ACHN (cell line): Measurements from ENCODE around the gene NEK11.
A peak's percentile ranks its signal among the peaks of the same experiment; 100 is the strongest.

ENCODE experiments used
- DNase-seq: peaks from one replicate; pipeline ENCODE4 v3.0.0-alpha.2; 2015
- in situ Hi-C: cut with HindIII; loops from 2 replicates; pipeline ENCODE4 v1.10.0; 2017; ENCODE audit warnings: low sequenced_read_pairs, low pct_ligation_motif_present, low pct_unique_long_range_greater_than_20kb

The NEK11 gene

DNA sequence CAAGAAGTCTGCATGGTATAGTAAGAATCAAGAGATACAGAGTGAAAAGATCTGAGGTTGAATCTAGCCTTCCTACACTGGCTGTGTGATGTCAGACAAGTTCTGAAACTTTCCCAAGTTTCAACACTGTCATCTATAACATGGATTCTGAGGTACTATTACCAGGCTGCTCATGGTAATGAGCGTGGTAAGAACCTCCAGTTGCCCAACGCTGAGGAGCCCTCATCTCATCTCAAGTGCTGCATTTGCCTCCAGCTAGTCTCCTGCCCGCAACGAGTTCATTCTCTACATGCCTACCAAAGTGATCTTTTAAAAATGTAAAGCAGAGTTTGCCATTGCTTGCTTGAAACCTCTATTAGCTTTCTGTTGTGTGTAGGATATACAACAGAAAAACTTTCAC lies 168.1 kb downstream of the NEK11 start:
- no peak for DNase-seq
- in situ Hi-C loops: no loop called here

DNA sequence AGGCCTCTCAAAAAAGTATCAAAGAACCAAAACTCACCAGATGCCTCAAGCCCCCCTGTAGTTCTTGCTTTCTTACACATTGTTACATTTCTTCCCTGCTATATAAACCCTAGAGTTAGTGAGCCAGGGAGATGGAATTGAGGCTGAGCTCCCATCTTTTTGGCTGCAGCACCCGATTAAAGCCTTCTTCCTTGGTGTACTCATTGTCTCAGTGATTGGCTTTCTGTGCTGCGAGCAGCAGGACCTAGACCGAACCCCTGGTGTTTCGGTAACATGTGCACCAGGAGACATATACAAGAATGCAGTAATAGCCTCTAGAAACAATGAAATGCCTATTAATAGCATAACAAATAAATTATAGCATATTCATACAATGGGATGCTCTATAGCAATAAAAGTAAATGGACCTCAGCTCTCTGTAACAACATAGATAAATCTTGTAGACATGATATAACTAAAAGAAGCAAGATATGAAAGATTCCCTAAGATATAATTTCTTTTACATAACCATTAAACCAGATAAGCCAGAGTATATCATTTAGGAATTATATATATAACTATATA lies 174.0 kb downstream of the NEK11 start:
- in situ Hi-C loops: no loop called here
- no peak for DNase-seq

DNA sequence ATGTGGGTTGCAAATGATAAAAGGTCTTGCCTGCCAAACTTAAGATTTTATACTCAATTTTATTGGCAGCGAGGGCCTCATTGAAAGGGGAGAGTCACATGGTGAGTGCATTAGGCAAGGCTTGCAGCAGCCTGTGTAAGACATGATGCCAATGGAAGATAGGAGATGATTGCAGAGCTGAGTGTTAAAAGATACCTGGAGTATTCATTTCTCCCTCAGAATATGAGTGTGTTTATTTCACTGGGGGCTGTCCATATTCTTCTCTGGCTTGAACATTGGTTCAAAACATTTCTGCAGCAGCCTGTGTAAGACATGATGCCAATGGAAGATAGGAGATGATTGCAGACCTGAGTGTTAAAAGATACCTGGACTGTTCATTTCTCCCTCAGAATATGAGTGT lies 189.7 kb downstream of the NEK11 start:
- DNase-seq: no peak
- in situ Hi-C loops: no loop called here

DNA sequence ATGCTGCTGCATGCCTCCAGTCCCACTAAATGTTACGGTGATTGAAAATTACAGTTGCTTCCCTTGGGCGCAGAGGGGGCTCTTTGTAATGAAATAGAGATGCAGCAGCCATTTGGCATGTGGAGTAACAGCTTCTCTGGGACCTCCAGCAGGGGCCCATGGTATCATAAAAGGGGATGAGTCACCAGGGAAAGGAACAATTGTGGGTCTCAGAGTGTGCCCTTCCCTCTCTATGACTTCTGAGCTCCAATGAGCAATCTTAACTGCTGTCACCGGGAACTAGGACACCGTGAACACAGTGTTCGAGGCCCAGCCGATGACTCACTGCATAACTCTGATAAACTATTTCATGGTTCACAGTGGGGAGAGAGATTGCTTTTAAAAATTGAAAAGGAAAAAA lies 190.1 kb downstream of the NEK11 start:
- DNase-seq: peak; percentile 73
- in situ Hi-C loops: no loop called here

DNA sequence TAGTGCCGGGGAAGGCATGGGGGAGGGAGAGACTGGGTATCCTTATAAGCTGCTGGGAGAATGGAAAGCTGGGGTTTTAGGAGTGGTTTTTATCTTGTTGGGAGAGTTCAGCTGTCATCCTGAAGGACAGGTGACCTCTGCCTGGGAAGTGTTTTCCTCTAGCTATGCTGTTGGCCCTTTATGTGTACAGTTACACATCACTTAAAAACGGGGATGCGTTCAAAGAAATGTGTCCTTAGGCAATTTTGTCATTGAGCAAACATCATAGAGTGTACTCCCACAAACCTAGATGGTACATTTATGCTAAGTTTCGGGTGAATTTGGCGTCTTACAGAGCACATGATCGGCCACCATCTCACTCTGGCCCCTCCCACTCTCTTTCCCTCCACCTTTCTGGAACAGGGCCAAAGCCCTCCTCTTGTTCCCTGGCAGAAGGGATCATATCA lies 190.6 kb downstream of the NEK11 start:
- in situ Hi-C loops: no loop called here
- peak; percentile 44 for DNase-seq

DNA sequence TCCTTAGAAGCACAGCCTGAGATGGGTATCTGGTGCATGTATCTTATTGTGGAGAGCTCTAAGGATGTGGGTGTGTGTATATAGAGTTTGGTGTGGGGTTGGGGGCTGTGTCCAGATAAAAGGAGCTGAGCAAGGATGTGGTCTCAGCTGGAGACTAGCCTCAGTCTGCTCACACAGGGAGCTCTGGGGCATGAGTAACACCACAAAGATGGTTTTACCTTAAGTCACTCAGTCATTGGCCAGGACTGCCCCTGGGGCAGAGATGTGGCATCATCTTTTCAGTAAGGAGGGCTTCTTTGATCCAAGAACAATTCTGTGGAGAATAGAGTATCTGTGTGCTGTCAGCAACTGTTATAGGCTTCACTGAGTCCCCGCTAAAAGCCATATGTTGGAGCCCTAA lies 191.5 kb downstream of the NEK11 start:
- in situ Hi-C loops: no loop called here
- peak; percentile 13 for DNase-seq

DNA sequence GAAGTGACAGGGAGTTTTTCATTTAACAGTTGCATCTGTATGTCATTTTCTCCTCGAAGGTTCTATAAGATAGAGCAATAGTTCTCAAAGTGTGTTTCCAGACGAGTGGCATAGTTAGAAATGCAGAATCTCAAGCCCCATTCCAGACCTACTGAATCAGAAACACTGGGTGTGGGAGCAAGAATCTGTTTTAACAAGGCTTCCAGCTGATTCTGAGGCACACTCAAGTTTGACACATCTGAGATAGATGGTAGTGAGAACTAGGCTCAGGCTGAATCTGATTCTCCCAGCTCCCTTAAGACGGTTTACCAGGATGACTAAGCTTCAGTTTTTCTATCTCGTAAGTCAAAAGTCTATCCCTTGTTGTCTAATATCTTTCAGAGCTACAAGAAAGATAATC lies 195.1 kb downstream of the NEK11 start:
- in situ Hi-C loops: no loop called here
- no peak for DNase-seq

DNA sequence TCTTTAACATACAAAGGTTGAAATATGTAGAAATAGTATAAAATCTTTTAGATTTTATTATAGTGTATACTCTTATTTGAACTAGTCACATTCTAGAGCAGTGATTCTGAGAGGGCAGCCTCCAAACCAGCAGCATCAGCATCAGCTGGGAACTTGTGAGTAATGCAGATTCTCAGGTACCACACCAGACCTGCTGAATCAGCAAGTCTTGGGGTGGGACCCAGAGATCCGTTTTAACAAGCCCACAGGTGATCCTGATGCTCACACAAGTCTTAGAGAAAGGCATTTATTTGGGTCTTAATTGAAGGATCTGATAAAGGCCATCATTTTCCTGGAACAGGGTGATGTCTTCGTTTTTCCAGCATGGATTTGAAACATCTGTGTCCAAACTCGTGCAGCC lies 195.9 kb downstream of the NEK11 start:
- no peak for DNase-seq
- in situ Hi-C loops: no loop called here

DNA sequence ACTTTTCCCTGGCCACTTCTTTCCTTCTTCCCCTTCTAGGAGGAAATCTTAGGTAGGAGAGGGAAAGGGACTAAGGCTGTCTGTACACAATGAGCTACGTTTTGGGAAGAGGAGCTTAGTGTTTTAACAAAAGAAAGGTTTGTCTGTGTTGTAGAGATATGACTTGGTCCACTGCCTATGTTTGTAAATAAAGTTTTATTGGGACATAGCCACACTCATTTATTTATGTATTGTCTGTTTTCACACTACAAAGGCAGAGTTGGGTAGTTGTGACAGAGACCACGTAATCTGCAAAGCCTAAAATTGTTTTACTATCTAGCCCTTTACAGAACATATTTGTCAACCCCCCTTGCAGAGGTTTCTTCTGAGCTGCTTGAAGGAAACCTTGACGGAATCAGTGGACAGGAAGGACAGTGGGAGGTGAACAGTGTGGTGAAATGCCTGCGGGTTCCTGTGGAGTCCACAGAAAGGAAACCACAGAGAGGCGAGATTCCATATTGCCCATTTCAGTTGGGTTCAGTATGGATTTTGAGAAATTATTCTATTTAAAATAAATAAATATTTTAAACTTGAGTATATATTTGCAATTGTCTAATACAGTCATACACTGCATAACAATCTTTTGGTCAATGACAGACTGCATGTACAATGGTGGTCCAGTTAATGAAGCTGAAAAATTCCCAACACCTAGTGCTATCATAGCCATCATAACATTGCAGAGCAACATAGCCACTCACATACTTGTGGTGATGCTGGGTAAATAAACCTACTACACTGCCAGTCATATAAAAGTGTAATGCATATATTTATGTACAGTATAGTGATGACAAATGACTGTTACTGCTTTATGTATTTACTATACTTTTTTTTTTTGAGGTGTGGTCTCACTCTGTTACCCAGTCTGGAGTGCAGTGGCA lies 197.0 kb downstream of the NEK11 start:
- no peak for DNase-seq
- in situ Hi-C loops: no loop called here

DNA sequence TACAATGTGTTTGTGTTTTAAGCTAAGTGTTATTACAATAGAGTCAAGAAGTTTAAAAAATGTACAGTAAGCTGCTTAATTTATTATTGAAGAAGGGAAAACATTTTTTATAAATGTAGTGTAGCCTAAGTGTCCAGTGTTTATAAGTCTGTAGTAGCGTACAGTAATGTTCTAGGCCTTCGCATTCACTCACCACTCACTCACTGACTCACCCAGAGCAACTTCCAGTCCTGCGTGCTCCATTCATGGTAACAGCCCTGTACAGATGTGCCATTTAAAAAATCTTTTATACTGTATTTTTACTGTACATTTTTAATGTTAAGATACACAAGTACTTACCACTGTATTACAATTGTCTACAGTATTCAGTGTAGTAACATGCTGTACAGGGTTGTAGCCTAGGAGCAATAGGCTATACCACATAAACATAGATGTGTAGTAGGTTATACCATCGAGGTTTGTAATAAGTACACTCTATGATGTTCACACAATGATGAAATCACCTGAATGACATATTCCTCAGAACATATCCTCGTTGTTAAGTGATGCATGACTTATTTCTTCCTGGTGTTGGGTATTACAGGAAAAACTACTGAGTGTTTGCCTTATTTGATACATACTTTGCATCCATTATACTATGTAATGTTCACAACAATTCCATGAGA lies 198.3 kb downstream of the NEK11 start:
- in situ Hi-C loops: no loop called here
- DNase-seq: no peak

DNA sequence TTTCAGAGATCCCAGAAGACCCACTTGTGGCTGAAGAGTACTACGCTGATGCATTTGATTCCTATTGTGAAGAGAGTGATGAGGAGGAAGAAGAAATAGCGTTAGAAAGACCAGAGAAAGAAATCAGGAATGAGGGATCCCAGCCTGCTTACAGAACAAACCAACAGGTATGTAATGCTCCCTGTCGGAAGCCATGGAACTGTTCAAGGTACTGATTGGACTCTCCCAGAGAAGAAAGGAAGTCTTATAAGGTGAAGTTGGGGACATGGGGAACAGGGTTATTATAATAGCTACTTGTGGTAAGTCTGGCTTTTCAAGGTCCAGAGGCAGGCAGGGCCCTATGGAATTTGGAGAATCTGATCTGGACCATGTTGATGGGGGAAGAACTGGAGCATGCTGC lies 201.8 kb downstream of the NEK11 start:
- in situ Hi-C loops: no loop called here
- DNase-seq: no peak

DNA sequence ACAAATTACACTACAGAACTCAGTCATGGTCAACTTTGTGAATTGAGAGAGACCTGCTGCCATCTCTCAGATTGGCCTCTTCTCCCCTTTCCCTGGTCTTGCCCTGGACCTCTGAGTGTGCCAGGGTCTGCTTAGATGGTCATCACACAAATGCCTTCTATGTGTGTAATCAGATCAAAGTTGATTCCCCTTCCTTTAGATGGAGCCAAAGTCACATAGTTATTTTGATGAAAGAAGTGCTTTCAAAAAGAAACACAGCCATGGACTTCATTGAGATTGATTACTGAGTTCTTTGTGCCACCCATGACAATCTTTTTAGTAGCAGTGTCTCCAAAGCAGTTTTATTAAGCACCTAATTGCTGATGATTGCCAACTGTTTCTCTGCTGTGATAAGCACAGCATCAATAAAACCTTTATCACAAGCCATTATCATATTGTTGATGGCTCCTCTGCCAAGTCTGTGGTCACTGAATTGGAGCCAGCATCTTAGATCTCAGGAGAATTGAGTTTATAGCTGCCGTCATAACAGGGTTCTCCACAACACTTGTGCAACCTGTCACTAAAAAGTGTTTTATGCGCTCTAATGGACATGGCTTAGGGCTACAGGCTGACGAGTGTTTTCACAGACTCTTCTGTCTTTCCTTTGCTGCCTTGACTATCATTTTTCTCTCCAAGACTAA lies 205.2 kb downstream of the NEK11 start:
- DNase-seq: peak; percentile 30
- in situ Hi-C loops: no loop called here

DNA sequence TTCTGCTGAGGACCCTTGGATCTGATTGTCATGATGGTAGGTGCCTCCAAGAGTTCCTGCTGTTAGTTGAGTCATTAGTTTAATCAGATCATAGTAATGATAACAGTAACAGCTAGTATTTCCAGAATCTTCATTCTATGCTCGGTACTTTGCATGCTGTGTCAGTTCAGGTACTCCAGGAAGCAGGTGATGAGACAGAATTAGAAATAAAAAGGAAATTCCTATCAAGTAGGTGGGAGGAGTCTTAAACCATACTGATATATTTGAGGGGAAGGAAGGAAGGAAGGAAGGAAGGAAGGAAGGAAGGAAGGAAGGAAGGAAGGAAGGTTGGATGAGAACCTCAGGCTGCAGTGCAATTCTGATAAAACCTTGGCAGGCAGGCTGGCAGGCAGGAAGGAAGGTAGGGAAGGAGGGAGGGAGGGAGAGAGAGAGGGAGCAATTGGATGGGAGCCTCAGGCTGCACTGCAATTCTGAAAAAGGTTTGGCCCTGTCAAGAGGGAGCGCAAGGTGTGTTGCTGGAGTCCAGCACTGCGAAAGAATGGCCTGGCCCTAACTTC lies 206.1 kb downstream of the NEK11 start:
- in situ Hi-C loops: no loop called here
- DNase-seq: no peak

DNA sequence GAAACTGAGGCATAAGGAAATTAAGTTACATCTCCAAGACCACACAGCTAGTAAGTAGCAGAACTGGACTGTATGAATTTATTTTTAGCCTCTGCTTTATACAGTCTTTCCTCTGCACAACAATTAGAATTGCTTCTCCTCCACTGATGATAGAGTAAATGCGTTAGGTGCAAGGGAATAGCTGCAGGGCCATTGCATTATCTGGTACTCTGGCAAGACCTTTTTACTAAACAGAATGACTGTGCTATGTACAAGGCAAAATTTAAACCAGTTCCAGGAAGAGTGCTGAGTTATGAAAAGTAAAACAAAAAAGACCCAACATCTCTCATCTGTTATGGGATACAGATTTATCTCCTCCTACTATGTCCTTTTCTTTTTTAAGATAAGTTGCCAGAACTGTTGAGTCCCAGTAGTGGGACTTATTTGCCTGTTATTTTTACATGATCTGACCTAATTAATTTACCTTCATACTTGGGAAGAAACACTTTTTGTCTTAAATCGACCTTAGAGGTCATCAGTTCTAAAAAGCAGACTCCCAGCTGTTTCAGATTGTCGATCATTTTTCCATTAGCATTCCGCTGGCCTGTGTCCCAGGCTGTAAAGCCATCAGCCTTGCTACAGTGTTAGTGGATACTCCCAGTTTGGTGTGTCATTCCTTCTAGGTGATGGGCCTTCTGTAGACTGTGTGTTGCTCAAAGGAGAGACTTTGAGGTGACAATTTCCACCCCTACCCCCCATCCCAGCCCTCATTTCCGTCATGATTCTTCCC lies 207.4 kb downstream of the NEK11 start:
- DNase-seq: no peak
- in situ Hi-C loops: no loop called here

DNA sequence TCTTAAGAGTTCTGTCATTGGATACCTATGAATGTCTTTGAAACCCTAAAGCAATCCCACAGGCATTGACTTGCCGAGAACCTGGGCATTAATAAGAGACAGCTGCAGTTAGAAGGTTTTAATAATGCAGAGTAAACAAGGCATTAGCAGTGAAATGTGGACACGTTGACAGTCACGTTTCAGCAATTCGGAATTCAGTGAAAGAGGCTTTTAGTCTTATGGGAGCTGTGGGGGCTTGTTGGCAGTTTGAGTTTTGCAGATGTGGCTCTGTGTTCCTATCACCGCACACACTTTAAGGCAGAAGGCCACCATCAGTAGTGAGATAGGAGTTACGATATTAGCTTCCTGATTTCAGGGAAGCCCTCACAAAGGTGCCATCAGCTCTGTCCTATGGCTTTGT lies 209.7 kb downstream of the NEK11 start:
- no peak for DNase-seq
- in situ Hi-C loops: no loop called here

DNA sequence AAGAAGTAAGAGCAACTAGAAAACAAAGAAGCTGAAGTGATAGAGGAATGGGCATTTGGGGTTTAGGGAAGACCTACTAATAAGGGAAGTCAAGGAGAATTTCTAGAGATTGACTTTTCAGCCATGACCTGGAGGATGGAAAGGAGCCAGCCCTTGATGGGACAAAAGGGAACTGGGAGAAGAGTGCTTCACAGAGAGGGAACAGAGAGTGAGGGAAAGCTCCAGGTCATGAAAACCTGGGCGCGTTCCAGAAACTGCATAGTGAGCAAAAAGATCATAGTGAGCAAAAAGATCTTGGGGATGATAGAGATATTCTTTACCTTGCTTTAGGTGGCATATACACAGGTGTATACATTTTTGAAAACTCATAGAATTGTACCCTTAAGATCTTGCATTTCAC lies 211.8 kb downstream of the NEK11 start:
- in situ Hi-C loops: no loop called here
- DNase-seq: no peak

DNA sequence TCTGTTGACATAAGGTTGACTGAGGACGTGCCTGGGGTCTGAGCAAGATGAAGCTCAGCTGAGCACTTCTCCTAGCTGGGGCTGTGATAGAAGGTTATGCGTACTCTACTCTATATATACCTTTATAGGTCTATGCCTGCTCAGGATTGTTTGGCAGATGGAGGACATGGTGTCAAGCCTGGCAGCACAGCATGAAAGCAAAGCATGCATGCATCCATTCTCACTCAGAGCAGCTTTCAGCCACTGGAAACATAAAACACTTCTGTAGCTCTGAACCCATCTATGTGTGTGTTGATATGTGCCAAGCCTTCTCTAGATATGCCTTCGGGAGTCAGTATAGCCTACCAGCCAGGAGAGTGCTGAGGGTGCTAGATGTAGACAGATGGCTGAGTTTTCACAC lies 212.6 kb downstream of the NEK11 start:
- in situ Hi-C loops: no loop called here
- DNase-seq: no peak

DNA sequence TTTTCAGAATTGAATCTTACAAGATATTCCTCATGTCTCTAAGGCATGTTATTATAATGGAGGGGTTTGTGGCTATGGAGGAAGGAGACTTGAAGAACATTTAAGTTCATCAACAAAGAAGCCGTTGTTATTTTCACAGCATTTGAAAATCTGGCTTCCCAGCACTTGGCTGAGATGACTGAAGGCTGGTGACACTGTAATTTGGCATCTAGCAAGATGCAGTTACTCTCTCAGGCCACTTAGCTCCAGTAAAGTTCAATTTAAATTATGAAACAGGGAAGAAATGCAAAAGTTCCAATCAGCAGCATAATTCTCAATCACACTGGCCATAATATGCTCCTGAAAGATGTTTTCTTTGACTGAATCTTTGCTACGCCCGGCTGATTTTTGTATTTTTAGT lies 215.5 kb downstream of the NEK11 start:
- in situ Hi-C loops: no loop called here
- no peak for DNase-seq
